WERI-Rb-1 (cell line): ENCODE data around the gene CEP89.

Experiments used
- DNase-seq: peaks from one replicate; pipeline ENCODE4 v3.0.0-alpha.2; 2020
- H3K27ac ChIP-seq: fragments of 250-450 bp; sonication (Bioruptor Pico); 2 replicates; pipeline ENCODE4 v1.5.1; 2020; ENCODE audit warnings: mild to moderate bottlenecking, moderate library complexity
- H3K27me3 ChIP-seq: fragments of 250-450 bp; sonication (Bioruptor Pico); 2 replicates; pipeline ENCODE4 v1.5.1; 2021; ENCODE audit warnings: mild to moderate bottlenecking, low read depth, moderate library complexity; ENCODE audit not compliant: insufficient read depth, severe bottlenecking
- H3K36me3 ChIP-seq: fragments of 250-450 bp; sonication (Bioruptor Pico); 2 replicates; pipeline ENCODE4 v1.5.1; 2020; ENCODE audit warnings: mild to moderate bottlenecking, moderate library complexity
- H3K4me3 ChIP-seq: 2 replicates; pipeline ENCODE4 v1.5.1; 2011; ENCODE audit warnings: low read depth, mild to moderate bottlenecking, control low read depth, low read length
- H3K9me3 ChIP-seq: fragments of 250-450 bp; sonication (Bioruptor Pico); 2 replicates; pipeline ENCODE4 v1.5.1; 2021; ENCODE audit warnings: mild to moderate bottlenecking, moderate library complexity; ENCODE audit not compliant: severe bottlenecking
- TF ChIP-seq, protein P1 (sequence below): IDR thresholded peaks from 2 replicates; pipeline ENCODE4 v1.5.1; 2011; ENCODE audit warnings: low read depth, mild to moderate bottlenecking, control low read depth, inconsistent platforms, low read length

CEP89 gene

DNA sequence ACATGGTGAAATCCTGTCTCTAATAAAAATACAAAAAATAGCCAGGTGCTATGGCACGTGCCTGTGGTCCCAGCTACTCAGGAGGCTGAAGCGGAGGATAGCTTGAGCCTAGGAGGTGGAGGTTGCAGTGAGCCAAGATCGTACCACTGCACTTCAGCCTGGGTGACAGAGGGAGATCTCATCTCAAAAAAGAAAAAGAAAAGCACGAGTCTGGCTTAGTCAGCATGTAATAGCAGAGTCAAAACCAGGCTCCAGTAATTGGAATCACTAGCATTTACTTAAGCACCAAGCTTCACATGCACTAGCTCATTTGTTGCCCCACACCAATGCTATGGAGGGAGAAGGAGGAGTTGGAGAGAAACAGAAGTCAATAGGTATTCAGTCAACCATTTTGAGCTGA, 60.3 kb downstream of the CEP89 start:
- Histone ChIP-seq H3K27me3 (no peaks in the 10 kb centered on the region), H3K27ac (no peak overlapping the region), H3K4me3 (no peak overlapping the region), H3K9me3 (no peaks in the 10 kb centered on the region), H3K36me3 (peaks cover 8% of the 10 kb centered on the region)
- TF ChIP-seq, protein P1, sequence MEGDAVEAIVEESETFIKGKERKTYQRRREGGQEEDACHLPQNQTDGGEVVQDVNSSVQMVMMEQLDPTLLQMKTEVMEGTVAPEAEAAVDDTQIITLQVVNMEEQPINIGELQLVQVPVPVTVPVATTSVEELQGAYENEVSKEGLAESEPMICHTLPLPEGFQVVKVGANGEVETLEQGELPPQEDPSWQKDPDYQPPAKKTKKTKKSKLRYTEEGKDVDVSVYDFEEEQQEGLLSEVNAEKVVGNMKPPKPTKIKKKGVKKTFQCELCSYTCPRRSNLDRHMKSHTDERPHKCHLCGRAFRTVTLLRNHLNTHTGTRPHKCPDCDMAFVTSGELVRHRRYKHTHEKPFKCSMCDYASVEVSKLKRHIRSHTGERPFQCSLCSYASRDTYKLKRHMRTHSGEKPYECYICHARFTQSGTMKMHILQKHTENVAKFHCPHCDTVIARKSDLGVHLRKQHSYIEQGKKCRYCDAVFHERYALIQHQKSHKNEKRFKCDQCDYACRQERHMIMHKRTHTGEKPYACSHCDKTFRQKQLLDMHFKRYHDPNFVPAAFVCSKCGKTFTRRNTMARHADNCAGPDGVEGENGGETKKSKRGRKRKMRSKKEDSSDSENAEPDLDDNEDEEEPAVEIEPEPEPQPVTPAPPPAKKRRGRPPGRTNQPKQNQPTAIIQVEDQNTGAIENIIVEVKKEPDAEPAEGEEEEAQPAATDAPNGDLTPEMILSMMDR: no peak
- no peak for DNase-seq

DNA sequence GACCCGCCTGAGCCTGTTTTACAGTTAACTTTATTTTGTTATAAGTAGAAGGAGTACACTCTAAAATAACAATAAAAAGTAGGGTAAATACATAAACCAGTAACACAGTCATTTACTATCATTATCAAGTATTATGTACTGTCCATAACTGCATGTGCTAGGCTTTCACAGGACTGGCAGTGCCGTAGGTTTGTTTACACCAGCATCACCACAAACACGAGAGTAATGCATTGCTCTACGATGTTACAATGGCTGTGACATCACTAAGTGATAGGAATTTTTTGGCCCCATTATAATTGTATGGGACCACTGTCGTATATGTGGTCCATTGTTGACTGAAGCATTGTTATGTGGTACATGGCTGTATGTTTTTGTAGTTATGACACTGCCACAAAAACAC, 60.9 kb downstream of the CEP89 start:
- no peak for DNase-seq
- Histone ChIP-seq H3K4me3 (no peak overlapping the region), H3K27ac (no peak overlapping the region), H3K27me3 (no peaks in the 10 kb centered on the region), H3K9me3 (no peaks in the 10 kb centered on the region), H3K36me3 (peaks cover 2% of the 10 kb centered on the region)
- TF ChIP-seq, protein P1: no peak

DNA sequence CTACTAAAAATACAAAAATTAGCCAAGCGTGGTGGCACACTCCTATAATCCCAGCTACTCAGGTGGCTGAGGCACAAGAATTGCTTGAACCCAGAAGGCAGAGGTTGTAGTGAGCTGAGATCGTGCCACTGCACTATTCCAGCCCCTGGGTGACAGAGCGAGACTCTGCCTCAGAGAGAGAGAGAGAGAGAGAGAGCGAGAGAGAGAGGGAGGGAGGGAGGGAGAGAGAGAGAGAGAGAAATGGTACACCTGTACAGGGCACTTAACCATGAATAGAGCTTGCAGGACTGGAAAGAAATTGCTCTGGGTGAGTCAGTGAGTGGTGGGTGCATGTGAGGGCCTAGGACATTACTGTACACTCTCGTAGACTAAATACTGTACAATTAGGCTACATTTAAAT, 61.7 kb downstream of the CEP89 start:
- no peak overlapping the region for H3K27ac ChIP-seq
- H3K4me3 ChIP-seq: no peak overlapping the region
- peaks cover 3% of the 10 kb centered on the region for H3K9me3 ChIP-seq
- peaks cover 2% of the 10 kb centered on the region for H3K36me3 ChIP-seq
- DNase-seq: no peak
- TF ChIP-seq, protein P1: no peak
- H3K27me3 ChIP-seq: no peaks in the 10 kb centered on the region

DNA sequence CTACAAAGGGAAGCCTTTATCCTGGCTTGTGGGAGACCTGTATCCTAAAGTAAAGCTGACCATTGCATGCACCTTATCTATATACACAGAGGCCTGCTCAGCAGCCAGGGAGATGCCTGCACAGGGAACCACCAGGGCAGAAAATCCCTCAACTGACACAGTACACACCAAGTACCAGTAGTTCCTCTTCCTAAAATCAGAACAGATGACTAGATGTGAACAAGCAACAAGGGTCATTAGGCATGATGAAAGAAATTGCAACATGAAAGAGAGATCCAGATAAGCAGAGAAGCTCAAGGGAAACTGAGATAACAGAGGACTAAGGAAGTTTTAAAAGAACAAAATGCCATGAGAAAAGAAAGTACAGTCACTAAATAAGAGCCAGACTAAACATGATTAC, 62.5 kb downstream of the CEP89 start:
- H3K36me3 ChIP-seq: peaks cover under 1% of the 10 kb centered on the region
- no peak overlapping the region for H3K27ac ChIP-seq
- H3K9me3 ChIP-seq: peaks cover 3% of the 10 kb centered on the region
- no peak for DNase-seq
- TF ChIP-seq, protein P1: no peak
- no peaks in the 10 kb centered on the region for H3K27me3 ChIP-seq
- H3K4me3 ChIP-seq: no peak overlapping the region

DNA sequence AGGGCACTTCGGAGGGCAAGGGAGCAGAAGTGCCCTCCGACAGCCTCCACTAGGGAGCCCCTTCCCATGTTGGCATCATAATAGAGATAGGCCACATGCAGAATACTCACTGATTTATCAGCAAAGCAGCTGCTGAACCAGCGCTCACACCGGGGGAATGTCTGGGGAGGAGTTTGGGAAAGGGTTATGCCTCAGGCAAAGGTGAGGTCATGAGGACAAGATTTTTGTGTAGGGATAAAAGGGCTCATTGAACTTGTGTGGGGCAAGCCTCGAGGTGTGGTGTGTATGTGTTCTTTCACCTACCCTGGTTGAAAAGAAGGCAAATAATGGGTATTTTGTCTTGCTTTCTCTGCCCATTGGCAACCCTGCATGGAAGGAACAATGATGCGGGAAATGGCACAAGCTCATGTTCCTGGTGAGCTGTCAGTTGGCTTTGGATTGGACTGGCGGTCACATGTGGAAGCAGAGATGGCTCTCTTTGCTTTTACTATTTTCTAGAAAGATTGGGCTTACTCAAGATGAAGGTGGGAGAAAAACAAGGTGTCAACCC, 63.0 kb downstream of the CEP89 start:
- DNase-seq: no peak
- TF ChIP-seq, protein P1: no peak
- Histone ChIP-seq H3K9me3 (peaks cover 3% of the 10 kb centered on the region), H3K27me3 (no peaks in the 10 kb centered on the region), H3K27ac (no peak overlapping the region), H3K36me3 (no peaks in the 10 kb centered on the region; the same call in none of the 2 replicates), H3K4me3 (no peak overlapping the region)

DNA sequence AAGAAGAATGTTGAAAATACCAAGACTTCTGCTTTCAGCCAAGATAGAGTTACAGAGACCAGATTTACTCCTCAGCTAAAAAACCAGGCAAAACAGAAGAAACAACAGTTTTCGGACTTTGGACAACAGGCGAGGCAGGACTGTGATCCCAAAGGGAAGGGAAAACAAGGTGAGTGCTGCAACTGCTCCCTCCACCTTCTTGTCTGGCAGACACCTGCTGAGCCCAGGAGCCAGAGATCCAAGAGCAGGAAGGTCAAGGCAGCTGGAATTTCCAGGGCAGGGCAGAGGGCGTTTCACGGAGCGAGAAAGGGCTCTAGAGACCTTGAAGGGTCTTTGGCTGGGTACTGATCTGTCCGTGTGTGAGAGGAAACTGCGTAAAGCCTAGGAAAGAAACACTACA, 69.3 kb downstream of the CEP89 start:
- TF ChIP-seq, protein P1: no peak
- no peak overlapping the region for H3K27ac ChIP-seq
- no peak overlapping the region for H3K4me3 ChIP-seq
- no peak for DNase-seq
- no peaks in the 10 kb centered on the region for H3K27me3 ChIP-seq
- H3K36me3 ChIP-seq: peaks cover 8% of the 10 kb centered on the region
- peaks cover 3% of the 10 kb centered on the region for H3K9me3 ChIP-seq
